H1 (cell line): Measurements from ENCODE around the gene LTA4H. TPM values are rescaled to one million over a fixed set of nuclear protein-coding genes. Genes with fewer than 3 reads are reported as not detected.

Experiments used
- CTCF ChIA-PET: fragments of 300-600 bp; sonication (Branson Sonifier 250); formaldehyde crosslinking; loops from one replicate; lab custom pipeline; 2021; ENCODE audit not compliant: partially characterized antibody; lab: Charles Lee
- POLR2A ChIA-PET: fragments of 300-600 bp; sonication (Branson Sonifier 250); formaldehyde crosslinking; loops from one replicate; lab custom pipeline; 2021; ENCODE audit warnings: inconsistent platforms; ENCODE audit not compliant: partially characterized antibody; lab: Charles Lee
- DNase-seq, 2 experiments: peaks; one replicate each; pipeline versions ENCODE4 v3.0.0 to v3.0.0-alpha.2; 2010 to 2022; ENCODE audit warnings: low spot score in 2 of 2, low read depth in 1 of 2, mixed read lengths in 1 of 2
- FAIRE-seq: peaks from 2 replicates; lab custom pipeline; 2011; peaks lifted over from hg19 to GRCh38; lab: Jason Lieb, UNC
- H2AFZ ChIP-seq: 2 replicates; pipeline ENCODE4 v1.8.1; 2012; ENCODE audit warnings: low read length, inconsistent platforms
- H2AK5ac ChIP-seq: 2 replicates; pipeline ENCODE4 v1.6.1; 2013; ENCODE audit warnings: low read depth, low read length
- H2BK120ac ChIP-seq: replicated peaks from 2 replicates; pipeline ENCODE3; 2013; ENCODE audit warnings: low read depth, low read length, inconsistent platforms
- H2BK12ac ChIP-seq: 2 replicates; pipeline ENCODE4 v1.6.1; 2013; ENCODE audit warnings: low read depth, low read length
- H2BK15ac ChIP-seq: 2 replicates; pipeline ENCODE4 v1.6.1; 2013; ENCODE audit warnings: low read length
- H2BK20ac ChIP-seq: 2 replicates; pipeline ENCODE4 v1.6.1; 2013; ENCODE audit warnings: low read length
- H2BK5ac ChIP-seq: 2 replicates; pipeline ENCODE4 v1.6.1; 2013; ENCODE audit warnings: low read depth, low read length
- H3K14ac ChIP-seq: 2 replicates; pipeline ENCODE4 v1.6.1; 2013; ENCODE audit warnings: inconsistent platforms; ENCODE audit not compliant: insufficient read length
- H3K18ac ChIP-seq: 2 replicates; pipeline ENCODE4 v1.6.1; 2013; ENCODE audit warnings: low read length; ENCODE audit errors: extremely low read depth
- H3K23ac ChIP-seq: 2 replicates; pipeline ENCODE4 v1.6.1; 2013; ENCODE audit warnings: inconsistent platforms; ENCODE audit not compliant: insufficient read length
- H3K23me2 ChIP-seq: 2 replicates; pipeline ENCODE4 v1.6.1; 2013; ENCODE audit warnings: low read depth, low read length
- H3K27ac ChIP-seq: 2 replicates; pipeline ENCODE4 v1.6.1; 2011; ENCODE audit warnings: low read depth, low read length, inconsistent platforms
- H3K27me3 ChIP-seq, 4 experiments: replicated peaks in 1 of 4; 1 replicate in 1 of 4; 2 replicates in 3 of 4; pipeline versions ENCODE4 v1.6.1 to v1.8.1; 2011 to 2013; ENCODE audit warnings: low read length in 3 of 4, mild to moderate bottlenecking in 3 of 4, inconsistent platforms in 2 of 4, mixed read lengths in 2 of 4, moderate library complexity in 1 of 4; ENCODE audit not compliant: control insufficient read depth in 3 of 4, insufficient read depth in 3 of 4; ENCODE audit errors: extremely low read depth in 1 of 4
- H3K36me3 ChIP-seq, 4 experiments: 2 replicates each; pipeline versions ENCODE4 v1.6.1 to v1.8.1; 2011 to 2013; ENCODE audit warnings: mild to moderate bottlenecking in 4 of 4, low read length in 3 of 4, moderate library complexity in 2 of 4, control low read depth in 1 of 4, inconsistent platforms in 1 of 4; ENCODE audit not compliant: insufficient read depth in 4 of 4, control insufficient read depth in 2 of 4
- H3K4ac ChIP-seq: replicated peaks from 2 replicates; pipeline ENCODE3; 2013; ENCODE audit warnings: low read length, low read depth, mixed read lengths, inconsistent platforms; ENCODE audit not compliant: insufficient read length
- H3K4me1 ChIP-seq, 4 experiments: replicated peaks in 1 of 4; 1 replicate in 1 of 4; 2 replicates in 3 of 4; pipeline versions ENCODE4 v1.6.1 to v1.8.1; 2011 to 2013; ENCODE audit warnings: low read length in 3 of 4, inconsistent platforms in 2 of 4, mixed read lengths in 1 of 4; ENCODE audit not compliant: insufficient read depth in 4 of 4, control insufficient read depth in 3 of 4
- H3K4me2 ChIP-seq, 2 experiments: 2 replicates each; pipeline versions ENCODE4 v1.6.1 to v1.8.1; 2011 to 2013; ENCODE audit warnings: low read depth in 2 of 2, low read length in 2 of 2, control low read depth in 1 of 2, inconsistent platforms in 1 of 2, mild to moderate bottlenecking in 1 of 2; ENCODE audit not compliant: insufficient read depth in 1 of 2
- H3K4me3 ChIP-seq, 4 experiments: fragments of 200-600, 300-600 bp in 1 of 4; sonication (generic), shearing (Covaris generic), sonication (Bioruptor Twin) in 1 of 4; 2 replicates each; pipeline versions ENCODE4 v1.5.1 to v1.8.1; 2011 to 2016; ENCODE audit warnings: low read length in 4 of 4, low read depth in 3 of 4, control low read depth in 2 of 4, inconsistent platforms in 2 of 4, mild to moderate bottlenecking in 2 of 4, mixed read lengths in 1 of 4, moderate library complexity in 1 of 4; ENCODE audit not compliant: insufficient read depth in 2 of 4; ENCODE audit errors: extremely low read depth in 1 of 4
- H3K56ac ChIP-seq: replicated peaks from 2 replicates; pipeline ENCODE3; 2013; ENCODE audit warnings: low read depth, mild to moderate bottlenecking, mixed read lengths, low read length, inconsistent platforms; ENCODE audit not compliant: insufficient read length
- H3K79me1 ChIP-seq: 2 replicates; pipeline ENCODE4 v1.6.1; 2013; ENCODE audit warnings: low read depth, low read length, control low read depth
- H3K79me2 ChIP-seq, 2 experiments: 2 replicates each; pipeline versions ENCODE4 v1.6.1 to v1.8.1; 2012 to 2013; ENCODE audit warnings: low read length in 2 of 2, mild to moderate bottlenecking in 2 of 2, inconsistent platforms in 1 of 2; ENCODE audit not compliant: insufficient read depth in 2 of 2, control insufficient read depth in 1 of 2
- H3K9ac ChIP-seq, 4 experiments: replicated peaks in 1 of 4; 1 replicate in 1 of 4; 2 replicates in 3 of 4; pipeline versions ENCODE4 v1.6.1 to v1.8.1; 2011 to 2013; ENCODE audit warnings: low read depth in 3 of 4, low read length in 3 of 4, control low read depth in 2 of 4, mild to moderate bottlenecking in 2 of 4, moderate library complexity in 2 of 4, inconsistent platforms in 1 of 4; ENCODE audit errors: extremely low read depth in 1 of 4
- H3K9me3 ChIP-seq, 2 experiments: 2 replicates each; pipeline versions ENCODE4 v1.6.1 to v1.8.1; 2012 to 2013; ENCODE audit warnings: mild to moderate bottlenecking in 2 of 2, moderate library complexity in 2 of 2, control low read depth in 1 of 2, inconsistent platforms in 1 of 2, low read depth in 1 of 2, low read length in 1 of 2, mixed read lengths in 1 of 2; ENCODE audit not compliant: insufficient read depth in 2 of 2
- H4K20me1 ChIP-seq, 2 experiments: replicated peaks in 1 of 2; 2 replicates each; pipeline versions ENCODE3 to v1.8.1; 2011 to 2013; ENCODE audit warnings: inconsistent platforms in 2 of 2, low read length in 2 of 2, mild to moderate bottlenecking in 1 of 2; ENCODE audit not compliant: insufficient read depth in 2 of 2, control insufficient read depth in 1 of 2
- H4K5ac ChIP-seq: 2 replicates; pipeline ENCODE4 v1.6.1; 2013; ENCODE audit warnings: low read length, low read depth, mixed read lengths, inconsistent platforms; ENCODE audit not compliant: insufficient read length
- H4K8ac ChIP-seq: 2 replicates; pipeline ENCODE4 v1.8.0; 2013; ENCODE audit warnings: mild to moderate bottlenecking, moderate library complexity, low read length, inconsistent platforms; ENCODE audit not compliant: insufficient read depth; ENCODE audit errors: extremely low read depth
- H4K91ac ChIP-seq: replicated peaks from 2 replicates; pipeline ENCODE3; 2013; ENCODE audit warnings: low read length, mixed read lengths, inconsistent platforms; ENCODE audit not compliant: insufficient read length
- CBX8 ChIP-seq: fragments of 300-800, 300-1000 bp; sonication (generic); IDR thresholded peaks from 2 replicates; pipeline ENCODE4 v1.7.1; 2016; ENCODE audit warnings: low read depth, low read length, borderline replicate concordance
- CEBPB ChIP-seq: IDR thresholded peaks from 2 replicates; pipeline ENCODE4 v1.6.1; 2012; ENCODE audit warnings: low read depth, low read length
- CHD2 ChIP-seq: IDR thresholded peaks from 2 replicates; pipeline ENCODE4 v1.6.1; 2012; ENCODE audit warnings: low read length, improper control_type of control experiment
- EZH2 ChIP-seq: fragments of 200-600 bp; sonication (generic); IDR thresholded peaks from 2 replicates; pipeline ENCODE4 v1.7.1; 2012; ENCODE audit warnings: low read depth, mild to moderate bottlenecking, moderate library complexity, low read length, inconsistent platforms; ENCODE audit not compliant: severe bottlenecking
- GABPA ChIP-seq: IDR thresholded peaks from 2 replicates; pipeline ENCODE4 v1.6.1; 2011; ENCODE audit warnings: mild to moderate bottlenecking, low read length, moderate library complexity, borderline replicate concordance; ENCODE audit not compliant: insufficient read depth
- HDAC2 ChIP-seq, 2 experiments: fragments of 300-600 bp in 1 of 2; sonication (generic) in 1 of 2; IDR thresholded peaks; 2 replicates each; pipeline ENCODE4 v1.6.1; 2011 to 2012; ENCODE audit warnings: low read depth in 2 of 2, low read length in 2 of 2, mild to moderate bottlenecking in 2 of 2, moderate library complexity in 2 of 2, borderline replicate concordance in 1 of 2, inconsistent platforms in 1 of 2
- JUND ChIP-seq: IDR thresholded peaks from 2 replicates; pipeline ENCODE4 v1.6.1; 2011; ENCODE audit warnings: mild to moderate bottlenecking, improper control_type of control experiment, low read length
- KDM4A ChIP-seq: IDR thresholded peaks from one replicate; pipeline ENCODE4 v1.7.1; 2012; ENCODE audit warnings: low read depth, mild to moderate bottlenecking, moderate library complexity, low read length, inconsistent platforms; ENCODE audit not compliant: severe bottlenecking
- KDM5A ChIP-seq: fragments of 200-600 bp; IDR thresholded peaks from 2 replicates; pipeline ENCODE4 v1.7.1; 2012; ENCODE audit warnings: mild to moderate bottlenecking, low read length, inconsistent platforms, mixed read lengths
- SIX5 ChIP-seq: IDR thresholded peaks from 2 replicates; pipeline ENCODE4 v1.6.1; 2011; ENCODE audit warnings: mild to moderate bottlenecking, low read depth, low read length
- TCF12 ChIP-seq: IDR thresholded peaks from 2 replicates; pipeline ENCODE4 v1.6.1; 2011; ENCODE audit warnings: low read depth, mild to moderate bottlenecking, low read length
- YY1 ChIP-seq: IDR thresholded peaks from 2 replicates; pipeline ENCODE4 v1.6.1; 2011; ENCODE audit warnings: low read depth, mild to moderate bottlenecking, low read length
- WGBS, 2 experiments: shearing (Covaris generic) in 1 of 2; methylation state at CpG; one replicate each; pipeline versions ENCODE4 v1.1.6 to v1.1.7; 2013 to 2015; ENCODE audit warnings: low lambda C conversion rate in 2 of 2, mixed read lengths in 2 of 2, inconsistent platforms in 1 of 2, low coverage in 1 of 2, missing lambda C conversion rate in 1 of 2; ENCODE audit not compliant: insufficient replicate concordance in 2 of 2, insufficient coverage in 1 of 2, insufficient read length in 1 of 2; ENCODE audit errors: extremely low coverage in 1 of 2, missing lambda C conversion rate in 1 of 2; 5-methylcytosine and 5-hydroxymethylcytosine counted together
- polyA plus RNA-seq, 7 experiments: library from polyadenylated mRNA; depleted of rRNA in 3 of 7; stranded (reverse) in 5 of 7; unstranded in 2 of 7; fragments of >200 nt in 5 of 7; fragments of 200-250 nt in 2 of 7; gene quantifications; 1 replicate in 5 of 7; 2 replicates in 1 of 7; 4 replicates in 1 of 7; pipeline versions ENCODE4 v1.2.1 to v1.2.3, GENCODE V29; 2011 to 2013; ENCODE audit warnings: missing spikeins in 2 of 7, mixed read lengths in 2 of 7
- total RNA-seq: library from RNA; stranded (reverse); fragmentation: NEBNext Ultra II Directional; extraction: Animal tissue kit (Norgen Biotek cat#: 25700); gene quantifications from 2 replicates; pipeline ENCODE4 v1.2.1, GENCODE V29; 2021

Gene LTA4H
- total and polyA plus RNA-seq, 2 of the 8 experiments (the other 6 are each of a cell fraction or from before 2014, with no cell fraction given): 106 to 167 TPM

DNA sequence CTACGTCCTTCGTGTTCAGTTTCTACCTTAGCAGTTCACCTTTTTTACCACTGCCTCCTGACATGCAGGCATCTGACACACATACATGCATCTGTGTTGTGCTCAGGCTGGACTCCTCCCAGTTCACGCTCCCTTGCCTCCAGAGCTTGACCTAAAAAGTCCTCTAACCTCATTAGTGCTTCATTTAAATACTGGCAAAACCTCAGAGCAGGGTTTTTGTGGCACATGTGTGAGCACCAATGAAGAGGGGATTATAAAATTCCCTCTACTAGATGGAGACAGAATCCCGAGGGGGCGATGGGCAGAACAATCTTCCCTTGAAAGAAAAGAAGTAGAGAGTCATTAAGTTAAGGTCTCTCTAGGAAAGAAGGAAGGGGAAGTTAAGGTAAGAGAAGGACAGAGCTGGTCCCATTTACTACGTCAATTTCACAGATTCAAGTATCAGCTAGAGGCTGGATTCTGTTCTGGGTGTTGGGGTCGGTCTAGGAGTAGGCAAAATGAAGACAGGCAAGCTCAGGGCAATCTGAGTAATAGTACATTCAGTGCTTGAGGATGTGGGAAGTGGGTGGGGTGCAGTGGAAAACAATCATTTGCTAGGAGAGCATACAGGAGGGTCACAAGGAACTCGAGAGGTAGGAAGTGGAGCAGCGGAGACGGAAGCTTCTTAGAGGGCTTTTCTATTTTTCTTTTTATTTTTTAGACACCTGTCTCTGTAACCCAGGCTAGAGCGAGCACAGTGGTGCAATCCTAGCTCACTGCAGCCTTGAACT lies 46.7 kb downstream of the LTA4H start:
- Histone ChIP-seq H3K18ac (no peak overlapping the region), H2AFZ (no peak overlapping the region), H3K27ac (no peak overlapping the region), H3K14ac (no peak overlapping the region), H3K4me3 (no peak overlapping the region), H2BK5ac (no peak overlapping the region), H2BK20ac (no peak overlapping the region), H3K9me3 (no peaks in the 10 kb centered on the region; a peak in 1 of 4 replicates), H2BK12ac (no peak overlapping the region), H3K23ac (no peak overlapping the region), H4K91ac (no peak overlapping the region), H3K79me2 (no peaks in the 10 kb centered on the region), H3K79me1 (no peaks in the 10 kb centered on the region), H3K56ac (no peak overlapping the region), H3K4ac (no peak overlapping the region), H3K4me2 (no peak overlapping the region), H3K27me3 (no peaks in the 10 kb centered on the region), H4K5ac (no peak overlapping the region), H2BK15ac (no peak overlapping the region), H3K9ac (no peak overlapping the region), H3K4me1 (peaks cover 0 to 8% (median 4%) of the 10 kb centered on the region in 4 experiments; a peak in 5 of 7 replicates), H3K36me3 (no peaks in the 10 kb centered on the region), H4K20me1 (no peaks in the 10 kb centered on the region), H2AK5ac (no peak overlapping the region), H4K8ac (no peak overlapping the region), H3K23me2 (no peaks in the 10 kb centered on the region), H2BK120ac (no peak overlapping the region)
- ChIA-PET POLR2A (interaction anchor here (1.3 to 1.4 kb wide), 2 partner anchors 9 to 10 kb away, joined by 3 to 4 read pairs; no protein-coding TSS in a partner anchor), CTCF (interaction anchor here (0.6 to 4.7 kb wide), 6 partner anchors 10 to 221 kb away, joined by 3 to 53 read pairs (median 4); no protein-coding TSS in a partner anchor)
- 78% methylated on average over 11 of the region's 11 CpGs; no CpG with 5 or more reads in 1 of the 2 experiments for WGBS, 2 experiments
- DNase-seq (no peak), FAIRE-seq (no peak)
- TF ChIP-seq CBX8 (no peak), TCF12 (no peak), EZH2 (no peak), YY1 (no peak), GABPA (no peak), JUND (no peak), KDM4A (no peak), KDM5A (no peak), CEBPB (no peak), HDAC2 (IDR thresholded peaks at IDR 0.05; ENCODE audit: borderline replicate concordance in 1 of 2, low read depth in 2 of 2, low read length in 2 of 2) (no peak), SIX5 (no peak), CHD2 (no peak)
